ENCODE data around the gene FRMD6. TPM values are rescaled to one million over a fixed set of nuclear protein-coding genes. Genes with fewer than 3 reads are reported as not detected.
"Not testable (repeated sequence)": the region's sequence is repeated elsewhere in the genome, so short reads cannot be mapped to it uniquely, and the experiment has no call there.

FRMD6 gene
- polyA plus RNA-seq, 1 experiment = 221 TPM

DNA sequence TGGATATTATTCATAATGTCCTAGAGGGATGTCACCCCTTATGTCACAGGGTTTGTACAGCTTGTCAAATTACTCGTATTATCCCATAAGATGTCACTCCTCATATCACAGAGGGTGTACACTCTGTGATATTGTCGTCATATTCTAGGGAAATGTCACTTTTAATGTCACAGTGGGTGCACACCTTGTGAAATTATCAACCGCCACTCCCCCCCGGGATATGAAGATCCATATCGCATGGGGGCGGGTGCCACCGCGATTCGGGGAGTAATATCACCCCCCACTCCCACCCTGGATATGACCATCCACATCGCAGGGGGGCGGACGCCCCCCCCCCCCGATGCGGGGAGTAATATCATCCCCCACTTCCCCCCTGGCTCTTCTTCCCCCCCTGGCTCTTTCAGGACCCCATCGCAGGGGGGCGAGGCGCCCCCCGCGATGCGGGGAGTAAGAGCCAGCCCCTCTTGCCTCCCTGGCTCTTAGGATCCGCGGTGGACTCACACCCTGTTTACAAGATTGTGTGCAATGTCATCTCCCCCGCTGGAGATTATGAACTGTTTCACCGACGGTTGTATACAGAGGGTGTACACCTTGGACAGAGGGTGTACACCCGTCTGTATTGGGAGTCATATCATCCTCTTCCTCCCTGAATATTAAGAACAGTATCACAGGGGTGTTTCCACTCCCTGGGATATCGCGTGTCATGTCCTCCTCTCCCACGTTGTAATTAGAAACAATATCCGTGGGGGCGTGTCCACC, 92.8 kb downstream of the FRMD6 start:
- CTCF ChIA-PET = no interaction called here
- Histone ChIP-seq H3K27me3 (ENCODE audit: control insufficient read depth, insufficient read depth, low read length) (no peaks in the 10 kb centered on the region), H3K9me3 (ENCODE audit: control insufficient read depth, insufficient read depth, low read length) (peaks cover 7% of the 10 kb centered on the region; the same call in 1 of the 2 replicates), H3K4me3 (ENCODE audit: low read depth, low read length) (no peak overlapping the region), H3K27ac (ENCODE audit: low read depth, low read length) (no peak overlapping the region)
- DNase-seq (ENCODE audit: low read depth, low spot score) = no peak
- TF ChIP-seq, protein P1, sequence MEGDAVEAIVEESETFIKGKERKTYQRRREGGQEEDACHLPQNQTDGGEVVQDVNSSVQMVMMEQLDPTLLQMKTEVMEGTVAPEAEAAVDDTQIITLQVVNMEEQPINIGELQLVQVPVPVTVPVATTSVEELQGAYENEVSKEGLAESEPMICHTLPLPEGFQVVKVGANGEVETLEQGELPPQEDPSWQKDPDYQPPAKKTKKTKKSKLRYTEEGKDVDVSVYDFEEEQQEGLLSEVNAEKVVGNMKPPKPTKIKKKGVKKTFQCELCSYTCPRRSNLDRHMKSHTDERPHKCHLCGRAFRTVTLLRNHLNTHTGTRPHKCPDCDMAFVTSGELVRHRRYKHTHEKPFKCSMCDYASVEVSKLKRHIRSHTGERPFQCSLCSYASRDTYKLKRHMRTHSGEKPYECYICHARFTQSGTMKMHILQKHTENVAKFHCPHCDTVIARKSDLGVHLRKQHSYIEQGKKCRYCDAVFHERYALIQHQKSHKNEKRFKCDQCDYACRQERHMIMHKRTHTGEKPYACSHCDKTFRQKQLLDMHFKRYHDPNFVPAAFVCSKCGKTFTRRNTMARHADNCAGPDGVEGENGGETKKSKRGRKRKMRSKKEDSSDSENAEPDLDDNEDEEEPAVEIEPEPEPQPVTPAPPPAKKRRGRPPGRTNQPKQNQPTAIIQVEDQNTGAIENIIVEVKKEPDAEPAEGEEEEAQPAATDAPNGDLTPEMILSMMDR (IDR thresholded peaks at IDR 0.05; ENCODE audit: low read depth, low read length) = no peak
- POLR2A ChIA-PET = no interaction called here

GRCh38 chr14:51746823-51747222, 95.1 kb downstream of the FRMD6 start:
- DNase-seq (ENCODE audit: low read depth, low spot score); H3K27ac ChIP-seq (ENCODE audit: low read depth, low read length); CTCF ChIA-PET; H3K9me3 ChIP-seq (ENCODE audit: control insufficient read depth, insufficient read depth, low read length); H3K4me3 ChIP-seq (ENCODE audit: low read depth, low read length); H3K27me3 ChIP-seq (ENCODE audit: control insufficient read depth, insufficient read depth, low read length); POLR2A ChIA-PET: not testable (repeated sequence)

DNA sequence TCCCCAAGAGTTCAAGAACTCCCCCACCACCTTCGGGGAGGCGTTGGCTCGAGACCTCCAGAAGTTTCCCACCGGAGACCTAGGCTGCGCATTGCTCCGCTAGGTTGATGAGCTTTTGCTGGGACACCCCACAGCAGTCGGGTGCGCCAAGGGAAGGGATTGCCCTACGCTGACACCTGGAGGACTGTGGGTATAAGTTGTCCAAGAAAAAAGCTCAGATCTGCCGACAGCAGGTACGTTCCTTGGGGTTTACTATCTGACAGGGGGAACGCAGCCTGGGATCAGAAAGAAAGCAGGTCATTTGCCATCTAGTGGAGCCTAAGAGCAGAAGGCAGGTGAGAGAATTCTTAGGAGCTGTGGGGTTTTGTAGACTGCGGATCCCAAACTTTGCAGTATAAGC, 98.8 kb downstream of the FRMD6 start:
- DNase-seq (ENCODE audit: low read depth, low spot score) = no peak
- CTCF ChIA-PET = no interaction called here
- POLR2A ChIA-PET = no interaction called here

DNA sequence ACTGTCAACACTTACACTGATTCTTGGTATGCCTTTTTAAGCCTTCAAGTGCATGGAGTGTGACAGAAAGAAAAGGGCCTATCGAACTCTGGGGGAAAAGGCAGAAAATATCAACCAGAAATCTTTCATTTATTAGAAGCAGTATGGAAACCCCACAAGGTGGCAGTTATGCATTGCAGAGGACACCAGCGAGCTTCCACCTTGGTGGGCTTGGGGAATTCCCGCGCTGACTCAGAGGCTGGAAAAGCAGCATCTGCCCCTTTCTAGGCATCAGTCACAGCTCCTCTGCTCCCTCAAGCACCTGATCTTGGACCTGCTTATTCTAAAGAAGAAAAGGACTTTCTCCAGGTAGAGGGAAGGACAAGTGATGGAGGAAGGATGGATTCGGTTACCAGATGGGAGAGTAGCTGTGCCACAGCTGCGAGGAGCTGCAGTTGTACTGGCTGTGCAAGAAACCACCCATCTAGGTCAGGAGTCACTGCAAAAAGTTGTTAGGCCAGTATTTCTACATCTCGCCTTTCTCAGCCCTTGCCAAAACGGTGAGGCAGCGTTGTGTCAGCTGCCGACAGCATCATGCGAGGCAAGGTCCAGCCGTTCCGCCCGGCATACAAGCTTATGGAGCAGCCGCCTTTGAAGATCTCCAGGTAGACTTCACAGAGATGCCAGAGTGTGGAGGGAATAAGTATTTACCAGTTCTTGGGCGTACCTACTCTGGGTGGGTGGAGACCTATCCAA, 100.1 kb downstream of the FRMD6 start:
- DNase-seq (ENCODE audit: low read depth, low spot score); H3K27me3 ChIP-seq (ENCODE audit: control insufficient read depth, insufficient read depth, low read length); H3K4me3 ChIP-seq (ENCODE audit: low read depth, low read length); POLR2A ChIA-PET; H3K27ac ChIP-seq (ENCODE audit: low read depth, low read length); H3K9me3 ChIP-seq (ENCODE audit: control insufficient read depth, insufficient read depth, low read length): not testable (repeated sequence)
- CTCF ChIA-PET = interaction anchor here (0.6 kb wide), 1 partner anchor 28 kb away, joined by 3 read pairs; no protein-coding TSS in a partner anchor

More for the DNA sequence above, 98.8 kb downstream of the FRMD6 start:
- no peak overlapping the region for H3K4me3 ChIP-seq (ENCODE audit: low read depth, low read length)
- H3K27me3 ChIP-seq (ENCODE audit: control insufficient read depth, insufficient read depth, low read length) = no peaks in the 10 kb centered on the region
- no peak overlapping the region for H3K27ac ChIP-seq (ENCODE audit: low read depth, low read length)
- TF ChIP-seq, protein P1 (IDR thresholded peaks at IDR 0.05; ENCODE audit: low read depth, low read length) = no peak
- H3K9me3 ChIP-seq (ENCODE audit: control insufficient read depth, insufficient read depth, low read length) = no peaks in the 10 kb centered on the region; the same call in 1 of the 2 replicates

- CTCF ChIA-PET = interaction anchor here (0.5 kb wide), 1 partner anchor 144 kb away, joined by 5 read pairs; no protein-coding TSS in a partner anchor
- H3K27ac ChIP-seq (ENCODE audit: low read depth, low read length); H3K9me3 ChIP-seq (ENCODE audit: control insufficient read depth, insufficient read depth, low read length); DNase-seq (ENCODE audit: low read depth, low spot score); H3K27me3 ChIP-seq (ENCODE audit: control insufficient read depth, insufficient read depth, low read length); POLR2A ChIA-PET; H3K4me3 ChIP-seq (ENCODE audit: low read depth, low read length): not testable (repeated sequence)
Observed at GRCh38 chr14:51757756-51758155, 106.0 kb downstream of the FRMD6 start.

DNA sequence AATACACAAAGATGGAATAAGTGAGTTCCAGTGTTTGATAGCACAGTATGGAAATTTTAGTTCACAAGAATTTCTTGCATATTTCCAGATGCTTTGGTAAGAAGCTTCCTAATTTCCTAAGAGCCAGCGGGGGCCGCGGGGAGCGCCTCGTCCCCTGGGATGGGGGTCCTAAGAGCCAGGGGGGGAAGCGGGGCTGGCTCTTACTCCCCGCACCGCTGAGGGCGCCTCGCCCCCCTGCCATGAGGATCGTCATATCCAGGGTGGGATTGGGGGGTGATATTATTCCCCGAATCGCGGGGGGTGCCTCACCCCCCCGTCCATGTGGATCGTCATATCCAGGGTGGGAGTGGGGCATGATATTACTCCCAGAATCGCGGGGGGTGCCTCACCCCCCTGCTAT, 108.2 kb downstream of the FRMD6 start:
- POLR2A ChIA-PET = no interaction called here
- TF ChIP-seq, protein P1 (IDR thresholded peaks at IDR 0.05; ENCODE audit: low read depth, low read length) = no peak
- CTCF ChIA-PET = no interaction called here
- H3K9me3 ChIP-seq (ENCODE audit: control insufficient read depth, insufficient read depth, low read length) = no peaks in the 10 kb centered on the region; the same call in 1 of the 2 replicates
- H3K27me3 ChIP-seq (ENCODE audit: control insufficient read depth, insufficient read depth, low read length) = no peaks in the 10 kb centered on the region
- DNase-seq (ENCODE audit: low read depth, low spot score) = no peak
- no peak overlapping the region for H3K27ac ChIP-seq (ENCODE audit: low read depth, low read length)
- no peak overlapping the region for H3K4me3 ChIP-seq (ENCODE audit: low read depth, low read length)

DNA sequence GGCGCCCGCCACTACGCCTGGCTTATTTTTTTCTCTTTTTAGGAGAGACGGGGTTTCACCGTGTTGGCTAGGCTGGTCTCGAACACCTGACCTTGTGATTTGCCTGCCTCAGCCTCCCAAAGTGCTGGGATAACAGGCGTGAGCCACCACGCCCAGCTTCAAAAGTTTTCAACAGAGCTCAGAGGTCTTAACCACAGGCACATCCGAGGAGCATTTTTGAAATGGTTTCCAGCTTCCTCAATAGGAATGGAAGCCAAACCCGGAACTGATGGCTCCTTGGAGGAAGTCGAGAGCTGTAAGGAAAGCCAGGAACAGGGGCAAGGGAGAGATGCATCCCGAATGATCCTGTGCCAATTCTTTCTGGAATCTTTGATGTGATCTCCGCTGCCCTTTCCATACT, 114.0 kb downstream of the FRMD6 start:
- CTCF ChIA-PET; H3K27ac ChIP-seq (ENCODE audit: low read depth, low read length); H3K27me3 ChIP-seq (ENCODE audit: control insufficient read depth, insufficient read depth, low read length); H3K4me3 ChIP-seq (ENCODE audit: low read depth, low read length); H3K9me3 ChIP-seq (ENCODE audit: control insufficient read depth, insufficient read depth, low read length); DNase-seq (ENCODE audit: low read depth, low spot score); POLR2A ChIA-PET: not testable (repeated sequence)

GRCh38 chr14:51766586-51766985, 114.9 kb downstream of the FRMD6 start:
- POLR2A ChIA-PET; DNase-seq (ENCODE audit: low read depth, low spot score); H3K4me3 ChIP-seq (ENCODE audit: low read depth, low read length); H3K27me3 ChIP-seq (ENCODE audit: control insufficient read depth, insufficient read depth, low read length); H3K27ac ChIP-seq (ENCODE audit: low read depth, low read length); H3K9me3 ChIP-seq (ENCODE audit: control insufficient read depth, insufficient read depth, low read length): not testable (repeated sequence)
- CTCF ChIA-PET = interaction anchor here (1.1 kb wide), 1 partner anchor 14 kb away, joined by 3 read pairs; no protein-coding TSS in a partner anchor

DNA sequence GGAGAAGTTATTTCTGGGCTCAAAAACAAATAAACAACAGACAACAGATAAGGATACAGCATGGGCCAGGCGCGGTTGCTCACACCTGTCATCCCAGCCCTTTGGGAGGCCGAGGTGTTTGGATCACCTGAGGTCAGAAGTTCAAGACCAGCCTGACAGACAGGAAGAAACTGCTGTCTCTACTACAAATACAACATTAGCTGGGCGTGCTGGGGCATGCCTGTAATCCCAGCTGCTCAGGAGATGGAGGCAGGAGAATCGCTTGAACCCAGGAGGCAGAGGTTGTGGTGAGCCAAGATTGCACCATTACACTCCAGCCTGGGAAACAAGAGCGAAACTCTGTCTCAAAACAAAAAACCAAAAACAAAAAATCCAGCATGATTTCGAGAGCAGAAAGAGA, 117.6 kb downstream of the FRMD6 start:
- H3K4me3 ChIP-seq (ENCODE audit: low read depth, low read length); DNase-seq (ENCODE audit: low read depth, low spot score); CTCF ChIA-PET; POLR2A ChIA-PET; H3K9me3 ChIP-seq (ENCODE audit: control insufficient read depth, insufficient read depth, low read length); H3K27ac ChIP-seq (ENCODE audit: low read depth, low read length); H3K27me3 ChIP-seq (ENCODE audit: control insufficient read depth, insufficient read depth, low read length): not testable (repeated sequence)

Measured in AG04450 (cell line).